Smooth muscle cell (in vitro differentiated cells): ENCODE results near the gene CSNK1A1. TPM values are rescaled to one million over a fixed set of nuclear protein-coding genes. Genes with fewer than 3 reads are reported as not detected.
A peak's percentile ranks its signal among the peaks of the same experiment; 100 is the strongest.

ENCODE experiments used
- DNase-seq: peaks from one replicate; lab custom pipeline; 2025; ENCODE audit not compliant: unreplicated experiment; lab: John Stamatoyannopoulos, UW
- H2AFZ ChIP-seq: fragments of 200-600 bp; sonication (generic); 2 replicates; pipeline ENCODE4 v1.6.0; 2016; ENCODE audit warnings: antibody characterized with exemption, low read depth, mild to moderate bottlenecking
- H3F3A ChIP-seq: fragments of 200-600 bp; sonication (generic); 2 replicates; pipeline ENCODE4 v1.6.0; 2017; ENCODE audit warnings: antibody characterized with exemption, low read depth
- H3K27ac ChIP-seq: fragments of 200-600 bp; sonication (generic); 2 replicates; pipeline ENCODE4 v1.5.1; 2016; ENCODE audit warnings: low read depth, mild to moderate bottlenecking
- H3K27me3 ChIP-seq: fragments of 200-600 bp; sonication (generic); 2 replicates; pipeline ENCODE4 v1.6.1; 2016; ENCODE audit warnings: low read depth, mild to moderate bottlenecking
- H3K36me3 ChIP-seq: fragments of 200-600 bp; sonication (generic); 2 replicates; pipeline ENCODE4 v1.5.1; 2016; ENCODE audit warnings: low read depth
- H3K4me1 ChIP-seq: fragments of 200-600 bp; sonication (generic); 2 replicates; pipeline ENCODE4 v1.5.1; 2016; ENCODE audit warnings: low read depth
- H3K4me2 ChIP-seq: fragments of 200-600 bp; sonication (generic); 2 replicates; pipeline ENCODE4 v1.6.0; 2016; ENCODE audit warnings: mild to moderate bottlenecking
- H3K4me3 ChIP-seq: fragments of 200-600 bp; sonication (generic); 2 replicates; pipeline ENCODE4 v1.5.1; 2016; ENCODE audit warnings: mild to moderate bottlenecking
- H3K79me2 ChIP-seq: fragments of 200-600 bp; sonication (generic); 2 replicates; pipeline ENCODE4 v1.6.0; 2016; ENCODE audit warnings: low read depth, mild to moderate bottlenecking
- H3K9ac ChIP-seq: fragments of 200-600 bp; sonication (generic); 2 replicates; pipeline ENCODE4 v1.6.0; 2016; ENCODE audit warnings: low read depth
- H3K9me3 ChIP-seq: fragments of 200-600 bp; sonication (generic); replicated peaks from 2 replicates; pipeline ENCODE4 v1.5.1; 2016; ENCODE audit warnings: low read depth
- H4K20me1 ChIP-seq: fragments of 200-600 bp; sonication (generic); 2 replicates; pipeline ENCODE4 v1.6.0; 2016; ENCODE audit warnings: low read depth
- WGBS: methylation state at CpG from one replicate; pipeline ENCODE4 v1.1.7; 2016; ENCODE audit warnings: low lambda C conversion rate; 5-methylcytosine and 5-hydroxymethylcytosine counted together
- polyA plus RNA-seq: library from polyadenylated mRNA; unstranded; fragments of >200 nt; fragmentation: Nextera tagmentation; extraction: Ambion mirVana; gene quantifications from 2 replicates; pipeline ENCODE4 v1.2.1, GENCODE V29; 2016
- total RNA-seq: library from RNA; depleted of rRNA; stranded (reverse); fragments of >200 nt; gene quantifications from 2 replicates; pipeline ENCODE4 v1.2.3, GENCODE V29; 2014
- TF ChIP-seq, protein P1 (sequence below): fragments of 200-600 bp; sonication (generic); IDR thresholded peaks from 2 replicates; pipeline ENCODE4 v1.5.1; 2017; ENCODE audit warnings: borderline replicate concordance, mild to moderate bottlenecking, antibody characterized with exemption; ENCODE audit not compliant: insufficient read depth, poor library complexity, severe bottlenecking

The CSNK1A1 gene
- total and polyA plus RNA-seq, 2 experiments from 2014 or later: 129 to 294 TPM

DNA sequence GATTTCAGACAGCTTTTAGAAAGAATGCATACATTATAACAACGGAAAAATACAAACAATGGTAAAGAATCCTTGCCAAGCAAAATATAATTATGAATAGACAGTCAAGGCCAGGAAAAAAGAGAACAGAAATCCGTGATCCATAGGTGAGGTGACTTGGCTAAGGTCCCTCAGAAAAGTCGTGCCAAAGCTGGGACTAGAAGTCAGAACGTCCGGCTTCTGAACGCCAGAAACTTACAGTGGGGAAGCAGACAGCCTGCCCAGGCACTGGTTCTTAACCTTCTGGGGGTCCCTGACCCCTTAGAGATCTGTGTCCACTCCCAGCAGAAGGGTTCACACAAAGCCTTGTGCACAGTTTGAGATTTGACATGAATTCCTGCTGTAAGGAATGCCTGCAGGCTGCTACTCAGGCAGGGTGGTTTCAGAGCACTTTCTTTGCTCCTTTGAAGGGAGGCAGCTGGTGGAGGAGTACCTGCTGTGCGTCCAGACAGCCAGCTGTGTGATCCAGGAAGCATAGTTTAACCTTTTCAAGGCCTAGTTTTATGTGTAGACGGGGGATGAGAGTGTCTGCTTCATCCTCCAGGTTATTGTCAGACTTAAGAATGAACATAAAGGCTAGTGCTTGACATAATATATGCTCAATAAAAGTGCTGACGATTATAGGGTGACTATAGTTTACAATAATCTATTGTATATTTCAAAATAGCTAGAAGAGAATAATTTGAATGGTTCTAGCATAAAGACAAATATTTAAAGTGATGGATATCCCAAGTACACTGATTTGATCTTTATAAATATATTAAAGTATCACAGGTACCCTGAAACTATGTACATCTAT, 30.9 kb upstream of the CSNK1A1 start:
- TF ChIP-seq, protein P1, sequence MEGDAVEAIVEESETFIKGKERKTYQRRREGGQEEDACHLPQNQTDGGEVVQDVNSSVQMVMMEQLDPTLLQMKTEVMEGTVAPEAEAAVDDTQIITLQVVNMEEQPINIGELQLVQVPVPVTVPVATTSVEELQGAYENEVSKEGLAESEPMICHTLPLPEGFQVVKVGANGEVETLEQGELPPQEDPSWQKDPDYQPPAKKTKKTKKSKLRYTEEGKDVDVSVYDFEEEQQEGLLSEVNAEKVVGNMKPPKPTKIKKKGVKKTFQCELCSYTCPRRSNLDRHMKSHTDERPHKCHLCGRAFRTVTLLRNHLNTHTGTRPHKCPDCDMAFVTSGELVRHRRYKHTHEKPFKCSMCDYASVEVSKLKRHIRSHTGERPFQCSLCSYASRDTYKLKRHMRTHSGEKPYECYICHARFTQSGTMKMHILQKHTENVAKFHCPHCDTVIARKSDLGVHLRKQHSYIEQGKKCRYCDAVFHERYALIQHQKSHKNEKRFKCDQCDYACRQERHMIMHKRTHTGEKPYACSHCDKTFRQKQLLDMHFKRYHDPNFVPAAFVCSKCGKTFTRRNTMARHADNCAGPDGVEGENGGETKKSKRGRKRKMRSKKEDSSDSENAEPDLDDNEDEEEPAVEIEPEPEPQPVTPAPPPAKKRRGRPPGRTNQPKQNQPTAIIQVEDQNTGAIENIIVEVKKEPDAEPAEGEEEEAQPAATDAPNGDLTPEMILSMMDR: no peak
- Histone ChIP-seq H3F3A (no peaks in the 10 kb centered on the region), H3K4me2 (peak overlapping the region; percentile 95), H4K20me1 (no peaks in the 10 kb centered on the region), H3K4me1 (peaks cover 11% of the 10 kb centered on the region), H3K27ac (no peak overlapping the region), H2AFZ (peak overlapping the region; percentile 90), H3K27me3 (peaks cover 14% of the 10 kb centered on the region), H3K4me3 (peak overlapping the region; percentile 64), H3K9me3 (no peaks in the 10 kb centered on the region), H3K79me2 (no peaks in the 10 kb centered on the region), H3K36me3 (no peaks in the 10 kb centered on the region), H3K9ac (no peak overlapping the region)
- WGBS: 62% methylated on average over 9 of the region's 9 CpGs
- no peak for DNase-seq

DNA sequence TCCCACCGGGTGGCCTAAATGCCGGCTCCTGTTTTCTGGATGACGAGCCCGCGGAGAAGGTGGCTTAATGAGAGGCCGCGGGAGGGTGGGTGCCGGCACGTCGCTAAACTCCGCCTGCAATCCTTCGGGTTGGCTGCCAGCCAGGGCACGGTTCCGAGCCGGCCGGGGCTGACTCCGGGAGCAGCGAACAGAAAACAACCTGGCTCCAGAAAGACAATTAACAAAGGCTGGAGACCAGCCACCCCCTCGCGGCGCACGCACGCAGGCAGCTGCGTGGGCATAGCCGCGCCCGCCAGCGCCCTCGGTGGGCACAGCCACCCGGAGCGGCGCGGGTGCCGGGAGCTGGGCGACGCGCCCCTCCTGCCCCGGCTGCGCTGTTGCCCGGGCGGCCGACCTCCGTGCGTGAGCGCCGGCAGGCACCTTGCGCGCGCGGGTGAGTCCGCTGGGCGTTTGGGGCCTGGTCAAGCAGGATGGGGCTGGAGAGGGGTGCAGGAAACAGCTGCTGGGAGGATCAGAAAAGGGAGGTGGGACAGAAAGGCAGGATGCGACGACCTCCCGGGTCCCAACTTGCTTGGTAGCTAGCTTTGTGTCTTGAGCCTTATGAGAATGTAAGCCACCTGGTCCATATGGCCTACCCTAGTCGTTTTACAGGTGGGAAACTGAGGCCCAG, 30.1 kb upstream of the CSNK1A1 start, which contains the start of gene ARHGEF37:
ARHGEF37 (plus strand) TSS at position 307 of the 670 bp plus-strand sequence. CDS start 16,272 bp downstream, outside the sequence.
- no peak within 1 kb of the TSS for H3K27ac ChIP-seq

DNA sequence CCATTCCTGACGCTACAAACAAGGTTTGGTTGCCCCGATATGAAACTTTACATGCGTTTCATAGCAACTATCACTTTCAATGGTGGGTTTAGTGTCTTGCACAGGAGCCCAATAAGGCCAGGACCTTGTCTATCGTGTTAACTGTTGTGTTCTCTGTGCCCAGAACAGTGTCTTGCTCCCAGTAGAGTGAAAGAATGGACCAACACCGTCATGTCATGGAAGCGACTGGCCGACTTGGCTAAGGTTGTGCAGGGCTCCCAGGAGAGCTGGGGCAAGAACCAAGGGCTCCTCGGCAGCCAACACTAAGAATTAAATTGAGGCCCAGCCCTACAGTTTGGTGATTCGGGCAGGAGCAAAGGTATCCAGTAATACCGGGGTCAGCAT, 29.6 kb upstream of the CSNK1A1 start:
- Histone ChIP-seq H3K4me2 (peak overlapping the region; percentile 95), H3K36me3 (no peaks in the 10 kb centered on the region), H3K4me3 (peak overlapping the region; percentile 64), H3K79me2 (no peaks in the 10 kb centered on the region), H3F3A (no peaks in the 10 kb centered on the region), H3K27me3 (peaks cover 14% of the 10 kb centered on the region), H3K9me3 (no peaks in the 10 kb centered on the region), H2AFZ (peak overlapping the region; percentile 90), H3K4me1 (peaks cover 11% of the 10 kb centered on the region), H3K27ac (no peak overlapping the region), H3K9ac (peak overlapping the region; percentile 33), H4K20me1 (no peaks in the 10 kb centered on the region)
- WGBS: 60% methylated on average over 10 of the region's 10 CpGs
- no peak for DNase-seq
- TF ChIP-seq, protein P1: no peak

More for the DNA sequence above, 30.1 kb upstream of the CSNK1A1 start, which contains the start of gene ARHGEF37:
- Histone ChIP-seq H2AFZ (peak within 1 kb of the TSS; percentile 90), H3K9me3 (no peaks in the 10 kb centered on the region), H3K36me3 (no peaks in the 10 kb centered on the region), H3K9ac (peak within 1 kb of the TSS; percentile 33), H3K79me2 (no peaks in the 10 kb centered on the region), H3K4me3 (peak within 1 kb of the TSS; percentile 64), H3K4me2 (peak within 1 kb of the TSS; percentile 95), H4K20me1 (no peaks in the 10 kb centered on the region), H3F3A (no peaks in the 10 kb centered on the region), H3K4me1 (peaks cover 11% of the 10 kb centered on the region), H3K27me3 (peaks cover 14% of the 10 kb centered on the region)
- TF ChIP-seq, protein P1: no peak
- DNase-seq: peak; percentile 15
- WGBS: 1% methylated on average over 56 of the region's 56 CpGs
